Testis (tissue), 3 donors: ENCODE measurements around the gene CILP2. TPM values are rescaled to one million over a fixed set of nuclear protein-coding genes. Genes with fewer than 3 reads are reported as not detected.

Experiments
- DNase-seq: peaks from one replicate; pipeline ENCODE4 v3.0.0-alpha.2; 2019
- H3K27ac ChIP-seq, 2 donors: fragments of 200-600 bp; sonication (generic); one replicate each; pipeline ENCODE4 v1.5.1; 2019
- H3K27me3 ChIP-seq: fragments of 200-600 bp; sonication (generic); one replicate; pipeline ENCODE4 v1.5.1; 2019
- H3K36me3 ChIP-seq: fragments of 200-600 bp; sonication (generic); one replicate; pipeline ENCODE4 v1.5.1; 2017; ENCODE audit warnings: low read depth; ENCODE audit errors: missing control alignments
- H3K4me1 ChIP-seq: fragments of 200-600 bp; sonication (generic); one replicate; pipeline ENCODE4 v1.5.1; 2019
- H3K4me3 ChIP-seq, 2 donors: fragments of 200-600 bp; sonication (generic); one replicate each; pipeline ENCODE4 v1.5.1; 2017 to 2019
- H3K9me3 ChIP-seq: fragments of 200-600 bp; sonication (generic); one replicate; pipeline ENCODE4 v1.5.1; 2017
- CTCF ChIP-seq, 3 experiments: fragments of 450-650 bp in 2 of 3; fragments of 200-600 bp in 1 of 3; sonication (generic) in 1 of 3; IDR thresholded peaks; one replicate each; pipeline ENCODE4 v1.5.1; 2016 to 2019; ENCODE audit warnings: antibody characterized with exemption in 3 of 3, mild to moderate bottlenecking in 2 of 3, moderate library complexity in 1 of 3
- POLR2A ChIP-seq: fragments of 450-650 bp; IDR thresholded peaks from one replicate; pipeline ENCODE4 v1.6.1; 2017; ENCODE audit warnings: antibody characterized with exemption, mild to moderate bottlenecking, moderate library complexity
- WGBS, 2 donors: methylation state at CpG; one replicate each; pipeline ENCODE4 v1.1.5; 2018; 5-methylcytosine and 5-hydroxymethylcytosine counted together
- intact Hi-C: fragments of 100-400 bp; cut with DNase I; formaldehyde crosslinking; loops from one replicate; pipeline ENCODE4 v1.15.1; 2023; ENCODE audit warnings: low total_unique reads
- polyA plus RNA-seq: library from polyadenylated mRNA; stranded (reverse); fragments of 350-450 nt; fragmentation: Illumina TruSeq; extraction: RNeasy Lipid Tissue Mini Kit (QIAGEN cat#74804); gene quantifications from one replicate; pipeline ENCODE4 v1.2.3, GENCODE V29; 2014; ENCODE audit warnings: low read depth, low replicate concordance; ENCODE audit not compliant: insufficient read depth
- total RNA-seq, 2 donors: library from RNA; depleted of rRNA; stranded (reverse); fragments of >200 nt; gene quantifications; one replicate each; pipeline ENCODE4 v1.2.3, GENCODE V29; 2016

Gene CILP2
- total and polyA plus RNA-seq, 3 donors from 2014 or later = 5.6 to 10.0 (median 9.5) TPM

- no peak overlapping the region for H3K4me3 ChIP-seq
- 65 to 80% methylated on average over 12 to 15 of the region's 15 CpGs for WGBS, 2 donors
- DNase-seq = peak; percentile 74
- intact Hi-C loops = no loop called here
- TF ChIP-seq POLR2A (no peak), CTCF (IDR thresholded peaks at IDR 0.05) (no peak)
- no peaks in the 10 kb centered on the region for H3K36me3 ChIP-seq
- no peaks in the 10 kb centered on the region for H3K27me3 ChIP-seq
- H3K4me1 ChIP-seq = peaks cover 49% of the 10 kb centered on the region
- no peak overlapping the region for H3K27ac ChIP-seq
- no peaks in the 10 kb centered on the region for H3K9me3 ChIP-seq
Measured at GRCh38 chr19:19491321-19492025, 46.6 kb upstream of the CILP2 start.

- Histone ChIP-seq H3K36me3 (no peaks in the 10 kb centered on the region), H3K4me3 (no peak overlapping the region), H3K4me1 (peaks cover 43% of the 10 kb centered on the region), H3K27ac (no peak overlapping the region), H3K9me3 (no peaks in the 10 kb centered on the region), H3K27me3 (no peaks in the 10 kb centered on the region)
- no peak for DNase-seq
- WGBS, 2 donors = 62 to 96% methylated on average over 4 to 18 of the region's 21 CpGs
- TF ChIP-seq CTCF (IDR thresholded peaks at IDR 0.05) (no peak), POLR2A (no peak)
- intact Hi-C loops = no loop called here
Measured at GRCh38 chr19:19492026-19492610, 45.9 kb upstream of the CILP2 start.

- H3K9me3 ChIP-seq = no peaks in the 10 kb centered on the region
Measured at GRCh38 chr19:19493841-19494546, 44.1 kb upstream of the CILP2 start.

More at GRCh38 chr19:19493841-19494546, 44.1 kb upstream of the CILP2 start:
- no peak for TF ChIP-seq POLR2A
- no peak for TF ChIP-seq CTCF (IDR thresholded peaks at IDR 0.05)
- no peaks in the 10 kb centered on the region for H3K27me3 ChIP-seq
- peaks cover 24% of the 10 kb centered on the region for H3K4me1 ChIP-seq
- no peak for DNase-seq
- H3K27ac ChIP-seq = no peak overlapping the region
- no peak overlapping the region for H3K4me3 ChIP-seq
- H3K36me3 ChIP-seq = no peaks in the 10 kb centered on the region
- intact Hi-C loops = no loop called here
- WGBS, 2 donors = 78 to 79% methylated on average over 9 to 15 of the region's 15 CpGs
